Stimulated activated CD4-positive, alpha-beta T cell treated with anti-CD3 and anti-CD28 coated beads, Interleukin-1b, Interleukin-23, amount 100 ng/mL, for 24 hours (primary cell): ENCODE results near the gene MBD2.
"Not testable (repeated sequence)": the region's sequence is repeated elsewhere in the genome, so short reads cannot be mapped to it uniquely, and the experiment has no call there.

Experiments
- DNase-seq, 4 experiments: peaks; one replicate each; pipeline ENCODE4 v3.0.0-alpha.2; 2020; ENCODE audit warnings: low read depth in 4 of 4, low spot score in 1 of 4

The MBD2 gene

GRCh38 chr18:54154231-54154630, 70.2 kb downstream of the MBD2 start:
- DNase-seq: no peak

DNA sequence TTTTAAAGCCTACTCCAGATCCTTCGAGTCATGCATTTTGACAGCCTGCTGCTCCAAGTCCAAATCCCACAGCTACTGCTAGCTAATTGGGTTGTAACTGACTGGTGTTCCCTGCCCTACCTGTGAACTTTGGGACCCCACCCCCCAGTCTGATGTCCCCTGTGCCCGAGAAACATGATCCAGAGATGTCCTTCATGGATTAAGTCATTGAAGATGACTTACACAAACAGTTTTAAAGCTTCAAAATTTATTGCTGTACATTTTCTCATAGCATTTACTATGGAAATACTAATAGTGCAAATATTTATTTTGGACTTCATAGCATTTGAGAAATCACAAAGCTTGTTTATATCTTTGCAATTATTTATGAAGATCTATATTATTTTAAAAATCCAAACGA, 73.1 kb downstream of the MBD2 start:
- no peak for DNase-seq

GRCh38 chr18:54150226-54150625, 74.2 kb downstream of the MBD2 start:
- no peak for DNase-seq

GRCh38 chr18:54149078-54149697, 75.3 kb downstream of the MBD2 start:
- peak; percentile 12 to 60 (median 35) for DNase-seq

DNA sequence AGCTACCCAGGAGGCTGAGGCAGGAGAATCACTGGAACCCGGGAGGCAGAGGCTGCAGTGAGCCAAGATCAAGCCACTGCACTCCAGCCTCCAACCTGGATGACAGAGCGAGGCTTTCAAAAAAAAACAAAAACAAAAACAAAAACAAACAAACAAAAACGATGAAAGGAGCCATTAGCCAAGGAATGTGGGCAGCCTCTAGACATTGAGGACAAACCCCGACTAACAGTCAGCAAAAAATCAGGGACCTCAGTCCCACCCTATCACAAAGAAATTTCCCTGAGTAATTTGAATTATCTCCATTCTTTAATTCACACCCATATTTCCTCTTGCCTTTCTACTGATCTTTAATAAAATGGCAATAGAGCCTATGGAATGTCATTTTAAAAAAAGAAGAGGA, 75.8 kb downstream of the MBD2 start:
- no peak for DNase-seq

- DNase-seq: no peak
Observed at GRCh38 chr18:54148151-54148550, 76.3 kb downstream of the MBD2 start.

DNA sequence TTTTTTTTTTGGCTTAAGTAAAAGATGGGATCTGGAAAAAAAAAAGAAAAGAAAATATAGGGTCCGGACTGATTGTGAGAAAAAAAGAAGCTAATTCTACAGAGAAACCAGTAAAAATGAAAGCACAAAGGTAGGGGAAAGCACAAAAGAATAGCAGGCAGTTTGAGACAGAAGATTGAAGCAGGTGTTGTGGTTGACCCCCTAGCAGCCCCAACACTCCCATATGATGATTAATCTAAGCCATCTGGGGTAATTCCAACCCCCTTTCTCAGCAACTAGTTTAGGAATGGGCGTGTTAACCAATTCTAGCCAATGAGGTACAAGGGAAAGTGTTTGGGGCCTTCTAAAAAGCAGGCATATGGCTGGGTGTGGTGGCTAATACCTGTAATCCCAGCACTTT, 77.0 kb downstream of the MBD2 start:
- peak in 1 of 4 experiments; percentile 7 for DNase-seq

DNA sequence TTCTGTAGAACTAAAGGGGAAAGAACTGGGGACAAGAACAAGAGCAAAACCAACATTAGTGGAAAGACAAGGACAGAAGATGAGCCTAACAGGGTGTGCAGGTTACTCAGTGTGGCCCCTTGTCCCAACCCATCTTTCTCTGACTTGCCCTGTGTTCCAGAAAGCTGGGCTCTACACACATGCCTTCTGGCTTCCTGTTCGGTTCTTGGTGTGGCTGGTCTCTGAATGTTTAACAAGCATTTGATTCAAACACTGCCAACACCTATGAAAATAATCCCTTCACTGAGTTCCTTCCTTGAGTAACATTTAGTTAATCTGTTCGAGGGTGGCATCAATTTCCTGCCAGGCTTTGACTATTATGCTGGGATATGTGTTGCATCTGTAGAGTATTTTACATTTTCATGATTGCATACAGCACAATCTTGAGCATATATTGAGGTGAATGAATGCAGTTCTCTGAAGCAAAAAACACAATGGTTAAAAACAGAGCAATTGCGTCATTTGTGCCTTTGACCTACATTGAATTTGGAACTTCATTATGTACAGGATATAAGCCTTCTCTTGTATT, 83.3 kb downstream of the MBD2 start:
- no peak for DNase-seq

DNA sequence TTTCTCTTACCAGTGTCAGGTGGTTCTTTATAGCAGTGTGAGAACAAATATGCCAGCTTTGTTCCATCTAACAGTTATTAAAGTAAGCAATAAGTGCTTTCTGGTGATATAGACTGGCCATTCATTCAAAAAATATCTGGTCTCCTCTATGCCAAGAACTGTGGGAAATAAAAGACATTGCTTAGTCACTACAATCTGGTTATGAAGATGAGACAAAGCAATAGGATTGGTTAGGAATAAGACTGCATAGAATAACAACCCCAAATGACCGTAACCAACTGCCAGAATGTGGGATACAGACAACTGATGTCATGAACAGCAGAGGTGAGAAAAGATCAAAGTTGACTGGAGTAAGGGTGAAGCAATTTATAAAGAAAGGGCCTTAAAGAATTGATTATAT, 83.8 kb downstream of the MBD2 start:
- no peak for DNase-seq

DNA sequence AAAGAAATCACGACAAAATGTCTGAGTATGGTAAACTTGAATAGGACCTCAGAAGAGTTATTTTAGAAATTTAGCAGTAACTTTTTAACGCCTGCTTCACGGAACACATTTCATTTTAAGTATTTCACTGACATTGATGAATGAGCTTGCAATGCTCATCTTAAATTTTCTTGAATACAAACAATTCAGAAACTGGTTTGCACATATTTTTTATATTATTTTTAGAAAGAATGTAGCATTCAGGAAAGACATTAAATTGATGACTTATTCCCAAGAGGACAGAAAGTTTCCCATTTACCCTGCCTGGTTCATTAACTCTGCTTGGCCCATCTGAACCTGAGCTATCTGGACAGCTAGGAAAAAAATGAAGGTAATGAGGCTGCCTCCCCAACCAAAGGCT, 89.3 kb downstream of the MBD2 start:
- DNase-seq: no peak

GRCh38 chr18:54134053-54134452, 90.4 kb downstream of the MBD2 start:
- DNase-seq: no peak

DNA sequence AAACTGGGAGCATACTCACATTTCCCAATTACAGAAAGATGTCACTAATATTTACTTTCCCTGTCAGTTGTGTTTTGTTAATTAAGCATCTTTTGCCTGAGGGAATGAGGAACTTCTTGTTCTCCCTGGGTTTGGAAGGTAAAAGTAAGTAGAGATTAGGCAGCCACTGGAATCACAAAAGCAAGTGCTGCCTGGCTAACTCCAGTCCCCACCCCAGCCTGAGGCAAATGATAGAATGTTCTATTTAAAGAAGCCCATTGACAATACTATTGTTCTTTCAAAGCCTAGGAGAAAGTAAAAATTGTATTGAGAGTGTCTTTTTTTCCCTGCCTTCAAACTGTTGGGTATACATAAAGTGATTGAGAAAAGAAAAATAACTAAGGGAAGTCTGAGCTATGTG, 93.8 kb downstream of the MBD2 start:
- no peak for DNase-seq

GRCh38 chr18:54130177-54130576, 94.3 kb downstream of the MBD2 start:
- DNase-seq: no peak

DNA sequence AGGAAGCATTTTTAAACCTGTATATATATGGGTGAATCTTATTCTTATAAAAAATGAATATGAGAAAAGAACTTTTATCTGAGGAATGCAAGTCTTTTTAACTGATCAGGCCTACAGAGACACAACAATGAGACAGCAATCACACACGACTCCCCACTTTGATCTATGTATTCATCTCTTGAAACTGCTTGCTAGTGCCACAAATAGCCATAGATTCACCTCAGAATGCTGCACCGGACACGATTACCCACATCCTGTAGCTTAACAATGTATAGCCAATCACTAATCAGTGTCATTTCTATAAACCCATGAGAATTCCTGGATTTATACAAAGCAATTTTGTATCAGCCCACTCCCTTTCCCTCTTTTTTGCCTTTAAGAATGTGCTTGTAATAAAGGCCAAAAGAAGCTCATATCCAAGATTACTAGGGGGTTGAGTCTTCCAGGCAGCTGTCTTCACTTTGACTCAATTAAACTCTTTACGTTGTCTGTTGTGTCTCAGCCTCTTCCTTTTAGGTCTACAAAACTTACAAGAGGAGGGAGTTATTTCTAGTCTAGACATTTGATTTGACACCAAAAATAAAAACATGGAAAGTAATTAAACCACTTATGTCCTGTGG, 94.9 kb downstream of the MBD2 start:
- no peak for DNase-seq

- DNase-seq: no peak
Observed at GRCh38 chr18:54127759-54128378, 96.6 kb downstream of the MBD2 start.

DNA sequence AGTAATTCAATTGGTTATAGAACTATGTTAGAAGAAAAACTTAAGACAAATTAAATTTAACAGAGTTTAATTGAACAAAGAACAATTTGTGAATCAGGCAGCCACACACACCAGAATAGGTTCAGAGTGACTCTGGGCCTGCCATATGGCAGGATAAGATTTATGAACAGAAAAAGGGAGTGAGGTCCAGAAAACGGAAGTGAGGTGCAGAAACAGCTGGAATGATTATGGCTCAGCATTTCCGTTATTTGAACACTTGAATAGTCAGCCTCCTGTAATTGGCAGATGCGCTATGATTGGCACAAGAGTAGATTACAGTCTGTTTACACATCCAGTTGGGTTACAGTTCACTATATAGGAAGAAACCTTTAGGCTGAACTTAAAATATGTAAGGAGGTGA, 99.0 kb downstream of the MBD2 start:
- DNase-seq: no peak

DNA sequence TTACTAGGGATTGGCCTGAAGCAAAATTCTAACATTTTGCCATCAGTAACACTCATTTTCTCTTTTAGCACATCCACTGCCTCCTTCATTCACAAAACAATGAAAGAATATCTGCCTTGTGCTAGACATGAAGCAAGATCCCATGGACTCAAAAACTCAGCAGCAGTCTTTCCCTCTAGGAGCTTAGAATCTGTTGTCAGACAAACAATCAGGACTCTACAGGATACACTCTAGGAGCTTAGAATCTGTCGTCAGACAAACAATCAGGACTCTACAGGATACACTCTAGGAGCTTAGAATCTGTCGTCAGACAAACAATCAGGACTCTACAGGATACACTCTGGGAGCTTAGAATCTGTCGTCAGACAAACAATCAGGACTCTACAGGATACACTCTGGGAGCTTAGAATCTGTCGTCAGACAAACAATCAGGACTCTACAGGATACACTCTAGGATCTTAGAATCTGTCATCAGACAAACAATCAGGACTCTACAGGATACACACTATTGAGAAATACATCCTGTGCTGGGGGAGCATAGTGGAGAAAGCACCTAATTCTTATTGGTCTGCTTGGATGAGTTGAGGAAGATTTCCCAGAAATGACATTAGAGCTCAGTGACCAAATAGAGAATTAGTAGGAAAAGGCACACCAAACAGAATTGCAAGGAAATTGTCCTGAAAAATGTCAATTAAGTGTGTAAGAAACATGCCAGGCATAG, 100.6 kb downstream of the MBD2 start:
- not testable (repeated sequence) for DNase-seq

GRCh38 chr18:54119524-54120019, 104.9 kb downstream of the MBD2 start:
- DNase-seq: peak in 1 of 4 experiments; percentile 1

DNA sequence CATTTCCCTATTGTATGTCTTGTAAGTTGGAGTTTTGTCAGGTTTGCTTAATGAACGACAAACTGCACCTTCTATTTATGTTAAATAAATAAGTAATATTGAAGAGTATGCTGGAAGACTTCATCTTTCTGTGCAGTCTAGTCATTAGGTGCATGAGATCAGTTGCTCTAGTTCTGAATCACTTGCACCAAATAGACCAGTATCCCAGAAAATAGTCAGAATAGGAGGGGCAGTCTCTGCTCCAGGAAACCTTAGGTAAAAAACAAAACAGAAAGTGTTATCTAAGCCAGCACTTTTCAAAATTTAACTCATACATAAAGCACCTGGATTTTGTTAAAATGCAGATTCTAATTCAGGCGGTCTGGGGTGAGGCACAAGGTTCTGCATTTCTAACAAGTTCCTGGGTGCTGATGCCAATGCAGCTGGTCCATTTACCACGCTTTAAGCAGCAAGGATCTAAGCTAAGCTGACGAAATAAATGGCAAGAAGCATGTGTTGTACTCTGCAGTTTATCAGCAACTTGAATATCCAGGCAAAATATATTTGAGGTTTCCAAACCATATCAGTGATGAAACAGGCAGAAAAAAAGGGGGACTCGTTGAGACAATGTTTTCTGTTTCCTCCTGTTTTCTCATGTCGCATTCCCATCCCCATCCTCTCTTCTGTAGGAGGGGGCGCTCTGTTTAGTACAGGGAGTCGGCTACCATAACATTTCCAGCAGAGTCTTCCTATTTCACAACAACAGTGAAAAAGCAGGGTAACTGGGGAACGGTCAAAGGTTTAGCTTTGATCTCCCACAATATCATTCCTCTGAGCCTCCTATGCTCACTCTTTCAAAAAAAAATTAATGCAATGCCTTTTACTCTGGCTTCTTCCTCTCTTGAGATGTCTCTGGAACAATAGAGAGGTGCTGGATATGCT, 106.4 kb downstream of the MBD2 start:
- no peak for DNase-seq

DNA sequence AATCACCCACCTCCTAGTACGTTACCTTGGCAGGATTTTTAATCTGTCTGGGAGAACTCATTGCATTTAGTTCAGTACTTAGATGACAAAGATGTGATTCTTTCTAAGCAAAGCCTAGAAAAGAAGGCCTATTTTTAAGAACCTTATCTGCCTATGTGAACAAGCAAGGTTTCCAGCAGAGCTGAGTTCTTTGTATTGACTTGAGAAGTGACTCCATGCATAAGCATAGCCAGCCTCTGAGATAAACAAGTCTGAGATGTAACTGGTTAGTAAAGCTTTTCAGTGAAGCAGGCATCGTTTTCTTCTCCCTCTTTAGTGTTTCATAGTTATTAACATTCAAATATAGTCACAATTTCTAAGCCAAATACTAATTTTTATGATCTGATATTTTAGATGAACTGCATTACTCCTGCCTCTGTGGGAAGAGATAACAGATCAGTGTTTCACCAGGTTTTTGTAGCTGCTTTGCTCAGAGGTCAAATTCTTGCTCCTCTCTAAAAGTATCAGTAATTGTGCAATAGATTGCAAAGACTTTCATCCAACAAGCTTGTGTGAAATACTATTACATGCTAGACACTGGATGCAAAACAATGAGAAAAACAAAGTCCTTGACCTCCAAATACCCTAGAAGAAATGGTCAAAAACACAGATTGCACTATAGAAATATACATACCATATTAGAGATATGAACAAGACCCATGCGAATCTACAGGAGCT, 107.8 kb downstream of the MBD2 start:
- DNase-seq: no peak
